Esophagus muscularis mucosa (tissue), 3 donors: ENCODE results near the gene RERE.

Source experiments
- CTCF ChIP-seq, 3 experiments: fragments of 200-600 bp in 2 of 3; fragments of 450-650 bp in 1 of 3; sonication (generic) in 2 of 3; IDR thresholded peaks; one replicate each; pipeline ENCODE4 v1.5.1; 2017 to 2019; ENCODE audit warnings: antibody characterized with exemption in 3 of 3, mild to moderate bottlenecking in 2 of 3, moderate library complexity in 1 of 3
- POLR2A ChIP-seq: fragments of 450-650 bp; IDR thresholded peaks from one replicate; pipeline ENCODE4 v1.6.1; 2017; ENCODE audit warnings: antibody characterized with exemption, moderate library complexity, mild to moderate bottlenecking, low read depth
- POLR2AphosphoS5 ChIP-seq, 2 donors: sonication (generic); formaldehyde crosslinking; IDR thresholded peaks; one replicate each; pipeline ENCODE4 v1.6.1; 2017; ENCODE audit warnings: antibody characterized with exemption in 2 of 2

- TF ChIP-seq POLR2A (no peak), CTCF (IDR thresholded peaks at IDR 0.05) (no peak), POLR2AphosphoS5 (IDR thresholded peaks at IDR 0.05) (no peak)
These were observed 514.3 kb downstream of the RERE start for GRCh38 chr1:8303141-8303540.
